HCT116 (cell line): ENCODE results near the gene MAP4. TPM values are rescaled to one million over a fixed set of nuclear protein-coding genes. Genes with fewer than 3 reads are reported as not detected.

Experiments used
- ATAC-seq: fragments of 200-7000 bp; cut with Tn5 transposase; 2 replicates; pipeline ENCODE4 v1.9.1; 2020; ENCODE audit warnings: mild to moderate bottlenecking, moderate library complexity
- BruUV-seq: library from RNA; stranded (reverse); fragments of 400-500 nt; replicated peaks from 2 replicates; lab custom pipeline; 2021; lab: Mats Ljungman, UMichigan
- CTCF ChIA-PET: fragments of 300-600 bp; sonication (Branson Sonifier 250); formaldehyde crosslinking; loops from one replicate; lab custom pipeline; 2021; ENCODE audit warnings: antibody characterized with exemption; lab: Charles Lee
- POLR2A ChIA-PET: fragments of 300-600, 350-600 bp; sonication (Branson Sonifier 250); formaldehyde crosslinking; loops from one replicate; lab custom pipeline; 2021; ENCODE audit warnings: antibody characterized with exemption; lab: Charles Lee
- RAD21 ChIA-PET, 2 experiments: fragments of 300-600 bp; sonication (Branson Sonifier 250); formaldehyde crosslinking; loops; one replicate each; lab custom pipeline; 2023; ENCODE audit warnings: low total read pairs in 2 of 2; ENCODE audit not compliant: uncharacterized antibody in 2 of 2, unreplicated experiment in 2 of 2, low non-redundant PET in 1 of 2; lab: Charles Lee
- DNase-seq: peaks from one replicate; pipeline ENCODE4 v3.0.0-alpha.2; 2010; ENCODE audit warnings: low read depth, low spot score
- H2AFZ ChIP-seq: fragments of 200-600 bp; shearing (Covaris generic), sonication (generic); 2 replicates; pipeline ENCODE4 v1.6.1; 2017; ENCODE audit warnings: low read depth, mixed run types, mixed read lengths, antibody characterized with exemption, low read length; ENCODE audit not compliant: poor library complexity, severe bottlenecking
- H3K27ac ChIP-seq: 2 replicates; pipeline ENCODE4 v1.5.1; 2012; ENCODE audit warnings: low read depth, low read length
- H3K27me3 ChIP-seq: fragments of 200-600 bp; sonication (generic); 2 replicates; pipeline ENCODE4 v1.6.1; 2016; ENCODE audit warnings: mixed run types, low read length, mixed read lengths; ENCODE audit not compliant: insufficient read depth
- H3K36me3 ChIP-seq, 2 experiments: fragments of 200-500 bp in 1 of 2; fragments of 200-600 bp in 1 of 2; sonication (Bioruptor generic) in 1 of 2; sonication (generic) in 1 of 2; 2 replicates each; pipeline versions ENCODE4 v1.5.1 to v1.6.1; 2014 to 2016; ENCODE audit warnings: low read length in 2 of 2, inconsistent platforms in 1 of 2, mixed read lengths in 1 of 2, mixed run types in 1 of 2; ENCODE audit not compliant: insufficient read depth in 2 of 2, control insufficient read depth in 1 of 2
- H3K4me1 ChIP-seq, 2 experiments: fragments of 200-600 bp in 1 of 2; sonication (generic) in 1 of 2; 2 replicates each; pipeline versions ENCODE4 v1.5.1 to v1.6.1; 2012 to 2017; ENCODE audit warnings: low read length in 2 of 2, inconsistent platforms in 1 of 2, mild to moderate bottlenecking in 1 of 2, mixed read lengths in 1 of 2, mixed run types in 1 of 2, moderate library complexity in 1 of 2; ENCODE audit not compliant: insufficient read depth in 2 of 2, control insufficient read depth in 1 of 2
- H3K4me2 ChIP-seq: fragments of 200-600 bp; sonication (generic); 2 replicates; pipeline ENCODE4 v1.6.1; 2017; ENCODE audit warnings: mixed run types, low read length, mixed read lengths
- H3K4me3 ChIP-seq, 2 experiments: fragments of 200-600 bp in 1 of 2; sonication (generic) in 1 of 2; replicated peaks in 1 of 2; 2 replicates each; pipeline ENCODE4 v1.5.1; 2011 to 2016; ENCODE audit warnings: low read length in 2 of 2, control low read depth in 1 of 2, low read depth in 1 of 2, mild to moderate bottlenecking in 1 of 2, mixed read lengths in 1 of 2, mixed run types in 1 of 2
- H3K79me2 ChIP-seq: fragments of 200-600 bp; sonication (generic); 2 replicates; pipeline ENCODE4 v1.6.1; 2017; ENCODE audit warnings: mild to moderate bottlenecking, mixed run types, low read length, moderate library complexity, mixed read lengths; ENCODE audit not compliant: insufficient read depth
- H3K9ac ChIP-seq: fragments of 200-600 bp; sonication (generic); 2 replicates; pipeline ENCODE4 v1.6.1; 2016; ENCODE audit warnings: low read length, mixed read lengths
- H3K9me2 ChIP-seq: fragments of 200-600 bp; sonication (generic), shearing (Covaris generic); 2 replicates; pipeline ENCODE4 v1.6.1; 2017; ENCODE audit warnings: mixed run types, mild to moderate bottlenecking, moderate library complexity; ENCODE audit not compliant: insufficient read depth
- H3K9me3 ChIP-seq, 2 experiments: fragments of 200-500 bp in 1 of 2; fragments of 200-600 bp in 1 of 2; sonication (Bioruptor generic) in 1 of 2; sonication (generic) in 1 of 2; 2 replicates each; pipeline ENCODE4 v1.6.1; 2014 to 2017; ENCODE audit warnings: low read length in 2 of 2, mixed read lengths in 2 of 2, inconsistent platforms in 1 of 2, low read depth in 1 of 2, mild to moderate bottlenecking in 1 of 2, mixed run types in 1 of 2, moderate library complexity in 1 of 2; ENCODE audit not compliant: control insufficient read depth in 1 of 2, insufficient read depth in 1 of 2
- H4K20me1 ChIP-seq: fragments of 200-600 bp; sonication (generic), shearing (Covaris generic); 2 replicates; pipeline ENCODE4 v1.6.1; 2017; ENCODE audit warnings: mixed run types, mild to moderate bottlenecking, moderate library complexity; ENCODE audit not compliant: insufficient read depth
- EGR1 ChIP-seq: IDR thresholded peaks from 2 replicates; pipeline ENCODE4 v1.6.1; 2012; ENCODE audit warnings: low read depth
- ELF1 ChIP-seq: IDR thresholded peaks from 2 replicates; pipeline ENCODE4 v1.6.1; 2012; ENCODE audit warnings: low read depth, borderline replicate concordance
- EZH2 ChIP-seq: fragments of 200-600 bp; sonication (generic); IDR thresholded peaks from 2 replicates; pipeline ENCODE4 v1.6.1; 2017; ENCODE audit warnings: antibody characterized with exemption, mixed run types
- EZH2phosphoT487 ChIP-seq: fragments of 200-600 bp; IDR thresholded peaks from 2 replicates; pipeline ENCODE4 v1.6.1; 2018; ENCODE audit warnings: antibody characterized with exemption, borderline replicate concordance
- POLR2A ChIP-seq: IDR thresholded peaks from 2 replicates; pipeline ENCODE4 v1.7.0; 2011; ENCODE audit warnings: borderline replicate concordance; ENCODE audit not compliant: insufficient read depth, insufficient read length; ENCODE audit errors: extremely low read depth
- POLR2AphosphoS5 ChIP-seq: IDR thresholded peaks from 2 replicates; pipeline ENCODE4 v1.6.1; 2011; ENCODE audit warnings: mild to moderate bottlenecking, low read depth, low read length, moderate library complexity
- RAD21 ChIP-seq: IDR thresholded peaks from 2 replicates; pipeline ENCODE4 v1.6.1; 2012; ENCODE audit warnings: low read depth, mild to moderate bottlenecking
- SIN3A ChIP-seq: IDR thresholded peaks from 2 replicates; pipeline ENCODE4 v1.6.1; 2012; ENCODE audit warnings: low read depth
- SP1 ChIP-seq: IDR thresholded peaks from 2 replicates; pipeline ENCODE4 v1.6.1; 2012; ENCODE audit warnings: low read depth
- SRF ChIP-seq: IDR thresholded peaks from 2 replicates; pipeline ENCODE4 v1.6.1; 2012; ENCODE audit warnings: low read depth
- TCF7L2 ChIP-seq: IDR thresholded peaks from 2 replicates; pipeline ENCODE4 v1.7.0; 2011; ENCODE audit warnings: borderline replicate concordance, inconsistent platforms; ENCODE audit not compliant: insufficient read depth, insufficient read length; ENCODE audit errors: extremely low read depth
- ZFX ChIP-seq: fragments of 450-650 bp; IDR thresholded peaks from 2 replicates; pipeline ENCODE4 v1.6.1; 2017
- ZNF274 ChIP-seq: fragments of 200-500 bp; sonication (Bioruptor generic); IDR thresholded peaks from 2 replicates; pipeline ENCODE4 v1.6.1; 2014; ENCODE audit warnings: mild to moderate bottlenecking, low read depth, low read length, inconsistent platforms
- intact Hi-C: fragments of 100-400 bp; cut with micrococcal nuclease; formaldehyde crosslinking; loops from 2 replicates; pipeline ENCODE4 v1.10.0; 2022
- total RNA-seq: library from RNA; stranded (reverse); gene quantifications from one replicate; pipeline ENCODE4 v1.2.1, GENCODE V29; 2021; ENCODE audit not compliant: unreplicated experiment
- TF ChIP-seq, protein P1 (sequence below): IDR thresholded peaks from 2 replicates; pipeline ENCODE4 v1.6.1; 2012
- TF ChIP-seq, protein P2 (sequence below), 3 experiments: fragments of 200-600 bp in 1 of 3; sonication (generic) in 1 of 3; IDR thresholded peaks in 2 of 3; conservative IDR thresholded peaks in 1 of 3; 2 replicates each; pipeline ENCODE4 v1.5.1; 2012 to 2017; ENCODE audit warnings: low read depth in 2 of 3, low read length in 2 of 3, antibody characterized with exemption in 1 of 3, borderline replicate concordance in 1 of 3, control low read depth in 1 of 3, mild to moderate bottlenecking in 1 of 3, mixed read lengths in 1 of 3, mixed run types in 1 of 3, moderate library complexity in 1 of 3; ENCODE audit not compliant: insufficient read depth in 1 of 3
- TF ChIP-seq, protein P3 (sequence below): IDR thresholded peaks from 2 replicates; pipeline ENCODE4 v1.6.1; 2012; ENCODE audit warnings: low read depth

The MAP4 gene
- total RNA-seq, 1 experiment from 2014 or later = 200 TPM

DNA sequence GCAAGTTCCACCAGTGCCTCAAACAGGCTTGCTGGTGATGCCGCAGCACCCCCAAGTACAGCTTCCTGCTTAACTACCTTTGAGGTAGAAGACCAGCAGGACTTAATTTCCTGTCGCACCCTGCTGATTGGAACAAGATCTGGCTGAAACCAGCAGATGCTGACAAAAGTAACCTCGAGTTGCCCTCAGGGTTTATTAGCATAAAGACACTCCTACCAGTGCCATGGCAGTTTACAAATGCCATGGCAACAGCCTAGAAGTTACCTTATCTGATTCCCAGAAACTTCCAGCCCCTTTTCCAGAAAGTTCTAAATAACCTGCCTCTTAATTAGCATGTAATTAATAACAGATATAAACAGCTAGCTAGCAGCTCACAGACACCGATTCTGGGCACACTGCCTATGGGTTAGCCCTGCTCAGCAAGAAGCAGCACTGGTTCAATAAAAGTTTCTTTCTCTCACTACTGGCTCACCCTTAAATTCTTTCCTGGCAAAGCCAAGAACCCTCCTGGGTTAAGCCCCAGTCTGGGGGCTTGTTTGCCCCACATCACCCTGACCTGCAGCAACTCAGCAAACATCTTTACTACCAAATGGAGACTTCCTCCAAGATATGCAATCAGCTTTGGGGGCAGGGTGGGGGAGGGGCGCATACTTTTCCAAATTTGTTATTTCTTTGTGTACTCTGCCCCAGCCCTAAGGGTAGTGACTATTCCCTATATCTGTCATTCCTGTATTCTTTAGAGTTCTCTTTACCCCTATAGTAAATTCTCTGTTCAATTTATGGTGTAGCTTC, 54.2 kb downstream of the MAP4 start:
- H3K9me3 ChIP-seq = no peaks in the 10 kb centered on the region
- DNase-seq = no peak
- RAD21 ChIA-PET = no interaction called here
- H3K79me2 ChIP-seq = peaks cover 14% of the 10 kb centered on the region; the same call in 1 of the 2 replicates
- CTCF ChIA-PET = interaction anchor here (1.1 to 1.3 kb wide), 2 partner anchors 22 to 28 kb away, joined by 3 to 4 read pairs; no protein-coding TSS in a partner anchor
- H3K9ac ChIP-seq = no peak overlapping the region
- no peak overlapping the region for H3K27ac ChIP-seq
- H3K4me1 ChIP-seq = peaks cover 0 to 19% of the 10 kb centered on the region in 2 experiments; a peak in 2 of 4 replicates
- H3K27me3 ChIP-seq = no peaks in the 10 kb centered on the region
- intact Hi-C loops = no loop called here
- 0 out of 2 replicates have a peak overlapping the region, but pooled peaks have one; percentile 4 for H3K4me2 ChIP-seq
- no peak overlapping the region for H3K4me3 ChIP-seq
- no peaks in the 10 kb centered on the region for H4K20me1 ChIP-seq
- no peak for TF ChIP-seq SIN3A
- no peak for TF ChIP-seq POLR2A
- no peak for TF ChIP-seq EGR1
- TF ChIP-seq EZH2phosphoT487 = no peak
- TF ChIP-seq, protein P1, sequence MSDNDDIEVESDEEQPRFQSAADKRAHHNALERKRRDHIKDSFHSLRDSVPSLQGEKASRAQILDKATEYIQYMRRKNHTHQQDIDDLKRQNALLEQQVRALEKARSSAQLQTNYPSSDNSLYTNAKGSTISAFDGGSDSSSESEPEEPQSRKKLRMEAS = no peak
- TF ChIP-seq EZH2 = no peak
- TF ChIP-seq TCF7L2 = no peak
- TF ChIP-seq, protein P2, sequence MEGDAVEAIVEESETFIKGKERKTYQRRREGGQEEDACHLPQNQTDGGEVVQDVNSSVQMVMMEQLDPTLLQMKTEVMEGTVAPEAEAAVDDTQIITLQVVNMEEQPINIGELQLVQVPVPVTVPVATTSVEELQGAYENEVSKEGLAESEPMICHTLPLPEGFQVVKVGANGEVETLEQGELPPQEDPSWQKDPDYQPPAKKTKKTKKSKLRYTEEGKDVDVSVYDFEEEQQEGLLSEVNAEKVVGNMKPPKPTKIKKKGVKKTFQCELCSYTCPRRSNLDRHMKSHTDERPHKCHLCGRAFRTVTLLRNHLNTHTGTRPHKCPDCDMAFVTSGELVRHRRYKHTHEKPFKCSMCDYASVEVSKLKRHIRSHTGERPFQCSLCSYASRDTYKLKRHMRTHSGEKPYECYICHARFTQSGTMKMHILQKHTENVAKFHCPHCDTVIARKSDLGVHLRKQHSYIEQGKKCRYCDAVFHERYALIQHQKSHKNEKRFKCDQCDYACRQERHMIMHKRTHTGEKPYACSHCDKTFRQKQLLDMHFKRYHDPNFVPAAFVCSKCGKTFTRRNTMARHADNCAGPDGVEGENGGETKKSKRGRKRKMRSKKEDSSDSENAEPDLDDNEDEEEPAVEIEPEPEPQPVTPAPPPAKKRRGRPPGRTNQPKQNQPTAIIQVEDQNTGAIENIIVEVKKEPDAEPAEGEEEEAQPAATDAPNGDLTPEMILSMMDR (IDR thresholded peaks at IDR 0.05 in 2 of 3, conservative IDR thresholded peaks at IDR 0.05 in 1 of 3; ENCODE audit: borderline replicate concordance in 1 of 3, insufficient read depth in 1 of 3, low read depth in 2 of 3, low read length in 2 of 3) = no peak
- no peak for TF ChIP-seq SP1
- no peak for TF ChIP-seq RAD21
- TF ChIP-seq ZNF274 = no peak
- no peak for TF ChIP-seq ELF1
- TF ChIP-seq, protein P3, sequence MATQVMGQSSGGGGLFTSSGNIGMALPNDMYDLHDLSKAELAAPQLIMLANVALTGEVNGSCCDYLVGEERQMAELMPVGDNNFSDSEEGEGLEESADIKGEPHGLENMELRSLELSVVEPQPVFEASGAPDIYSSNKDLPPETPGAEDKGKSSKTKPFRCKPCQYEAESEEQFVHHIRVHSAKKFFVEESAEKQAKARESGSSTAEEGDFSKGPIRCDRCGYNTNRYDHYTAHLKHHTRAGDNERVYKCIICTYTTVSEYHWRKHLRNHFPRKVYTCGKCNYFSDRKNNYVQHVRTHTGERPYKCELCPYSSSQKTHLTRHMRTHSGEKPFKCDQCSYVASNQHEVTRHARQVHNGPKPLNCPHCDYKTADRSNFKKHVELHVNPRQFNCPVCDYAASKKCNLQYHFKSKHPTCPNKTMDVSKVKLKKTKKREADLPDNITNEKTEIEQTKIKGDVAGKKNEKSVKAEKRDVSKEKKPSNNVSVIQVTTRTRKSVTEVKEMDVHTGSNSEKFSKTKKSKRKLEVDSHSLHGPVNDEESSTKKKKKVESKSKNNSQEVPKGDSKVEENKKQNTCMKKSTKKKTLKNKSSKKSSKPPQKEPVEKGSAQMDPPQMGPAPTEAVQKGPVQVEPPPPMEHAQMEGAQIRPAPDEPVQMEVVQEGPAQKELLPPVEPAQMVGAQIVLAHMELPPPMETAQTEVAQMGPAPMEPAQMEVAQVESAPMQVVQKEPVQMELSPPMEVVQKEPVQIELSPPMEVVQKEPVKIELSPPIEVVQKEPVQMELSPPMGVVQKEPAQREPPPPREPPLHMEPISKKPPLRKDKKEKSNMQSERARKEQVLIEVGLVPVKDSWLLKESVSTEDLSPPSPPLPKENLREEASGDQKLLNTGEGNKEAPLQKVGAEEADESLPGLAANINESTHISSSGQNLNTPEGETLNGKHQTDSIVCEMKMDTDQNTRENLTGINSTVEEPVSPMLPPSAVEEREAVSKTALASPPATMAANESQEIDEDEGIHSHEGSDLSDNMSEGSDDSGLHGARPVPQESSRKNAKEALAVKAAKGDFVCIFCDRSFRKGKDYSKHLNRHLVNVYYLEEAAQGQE = no peak
- TF ChIP-seq POLR2AphosphoS5 = no peak
- no peak for TF ChIP-seq ZFX
- TF ChIP-seq SRF = no peak
- TF ChIP-seq, all 23 proteins: peak for 0
- no peak overlapping the region for H2AFZ ChIP-seq
- no peaks in the 10 kb centered on the region for H3K9me2 ChIP-seq
- POLR2A ChIA-PET = no interaction called here
- BruUV-seq = no TSS peak
- no peak for ATAC-seq
- no peaks in the 10 kb centered on the region for H3K36me3 ChIP-seq
